GM10266 (cell line): ENCODE results near the gene WNT5B.

Source experiments
- DNase-seq: peaks from one replicate; pipeline ENCODE4 v3.0.0; 2012; ENCODE audit errors: extremely low spot score
- CTCF ChIP-seq: IDR thresholded peaks from 2 replicates; pipeline ENCODE4 v1.5.1; 2012; ENCODE audit warnings: mild to moderate bottlenecking, low read depth; ENCODE audit not compliant: control insufficient read depth, insufficient read depth; ENCODE audit errors: missing control alignments

WNT5B gene

GRCh38 chr12:1680804-1681492 is 51.9 kb downstream of the WNT5B start:
- DNase-seq = no peak
- TF ChIP-seq CTCF = no peak

GRCh38 chr12:1681493-1681807 is 52.4 kb downstream of the WNT5B start:
- TF ChIP-seq CTCF = no peak
- DNase-seq = no peak

- no peak for DNase-seq
- TF ChIP-seq CTCF = no peak
These were observed 59.2 kb downstream of the WNT5B start for GRCh38 chr12:1688086-1688710.

- TF ChIP-seq CTCF = no peak
These were observed 61.6 kb downstream of the WNT5B start, which contains the start of gene ADIPOR2 for GRCh38 chr12:1690578-1691122. TSS of gene ADIPOR2 (plus strand) at chr12:1691070. CDS start at chr12:1754344, 63,274 bp downstream.

DNA sequence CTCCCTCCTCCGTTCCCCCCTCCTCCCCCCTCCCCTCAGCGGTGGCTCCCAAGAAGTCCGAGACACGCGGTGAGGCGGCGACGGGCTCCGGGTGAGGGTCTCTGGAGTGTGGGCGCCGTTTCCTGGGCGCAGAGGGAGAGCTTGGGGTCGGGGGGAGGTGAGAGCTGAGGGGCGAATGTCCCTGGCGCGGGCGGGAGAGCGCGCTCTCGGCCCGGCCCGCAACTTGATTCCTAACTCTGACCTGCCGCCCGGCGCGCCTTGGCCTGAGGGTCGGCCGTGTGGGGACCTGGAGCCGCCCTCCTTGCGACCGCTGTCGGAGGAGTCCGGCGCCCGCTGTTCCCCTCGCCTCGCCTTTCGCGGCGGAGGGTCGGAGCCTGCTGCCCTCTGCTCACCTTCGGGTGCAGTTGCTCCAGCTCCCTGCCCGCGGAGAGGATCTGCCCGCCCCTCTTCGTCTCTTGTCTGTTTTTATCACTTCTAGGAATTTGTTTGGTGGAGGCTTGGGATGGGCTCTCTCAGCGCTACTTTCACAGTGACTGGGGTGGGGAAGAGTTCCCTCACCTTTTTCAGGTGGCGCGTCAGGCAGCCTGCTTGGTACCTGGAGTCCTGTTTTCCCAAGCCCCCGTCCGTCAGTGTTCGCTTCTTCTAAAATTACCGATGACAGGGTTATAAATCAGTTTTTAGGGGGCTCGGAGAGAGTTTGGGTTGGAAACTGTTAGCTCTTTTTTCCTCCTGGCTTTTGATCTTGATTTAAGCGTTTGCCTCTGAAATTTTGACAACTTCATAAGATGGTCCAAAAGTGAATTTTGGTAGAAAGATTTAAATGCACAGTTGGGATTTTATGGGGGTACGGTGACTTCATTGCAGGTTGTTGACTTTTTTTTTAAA is 62.3 kb downstream of the WNT5B start:
- TF ChIP-seq CTCF = no peak
- peak; percentile 16 for DNase-seq

More at GRCh38 chr12:1690578-1691122, 61.6 kb downstream of the WNT5B start, which contains the start of gene ADIPOR2:
- peak; percentile 95 for DNase-seq

DNA sequence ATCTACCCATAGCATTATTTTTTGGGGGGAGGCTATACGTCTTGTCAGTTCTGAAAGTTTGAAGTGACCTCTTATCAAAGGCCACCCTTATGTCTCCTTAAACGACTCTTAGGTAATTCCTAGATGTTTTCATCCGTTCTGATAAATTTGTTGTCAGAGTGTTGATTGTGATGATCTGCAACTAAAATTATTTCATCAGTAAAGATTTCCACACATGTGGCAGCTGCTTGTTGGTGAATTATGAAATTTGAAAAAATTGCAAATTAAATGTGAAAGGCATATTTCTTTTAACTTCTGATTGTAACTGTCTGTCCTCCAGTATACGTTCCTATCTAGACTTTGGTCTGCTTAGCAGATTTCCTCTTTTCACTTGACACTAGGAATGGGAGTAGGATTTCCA is 63.2 kb downstream of the WNT5B start:
- no peak for DNase-seq
- TF ChIP-seq CTCF = no peak
